GM18867 (cell line): Measurements from ENCODE around the gene PAX7.

Experiments used
- ATAC-seq: cut with Tn5 transposase; IDR thresholded peaks from one replicate; pipeline ENCODE4 v1.9.1; 2021; ENCODE audit warnings: mild to moderate bottlenecking, moderate library complexity; ENCODE audit not compliant: unreplicated experiment

The PAX7 gene

DNA sequence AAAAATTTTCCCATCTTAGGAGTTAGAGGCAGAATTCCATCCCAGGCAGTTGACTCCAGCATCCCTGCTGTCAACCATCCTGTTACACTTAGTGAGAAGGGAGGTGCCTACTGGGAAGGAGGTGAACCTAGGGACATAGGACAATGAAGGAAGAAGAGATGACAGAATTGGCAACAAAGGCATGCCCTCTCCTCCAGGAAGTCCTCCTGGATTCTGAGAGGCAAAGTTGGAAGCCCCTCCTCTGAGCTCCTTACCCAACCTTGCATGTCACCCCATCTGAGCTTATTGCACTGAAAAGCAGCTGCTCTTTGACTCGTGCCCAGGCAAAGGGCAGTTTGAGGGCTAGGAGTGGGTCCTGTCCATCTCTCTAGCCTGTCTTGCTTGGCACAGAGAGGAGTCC, 66.9 kb downstream of the PAX7 start:
- no peak for ATAC-seq

DNA sequence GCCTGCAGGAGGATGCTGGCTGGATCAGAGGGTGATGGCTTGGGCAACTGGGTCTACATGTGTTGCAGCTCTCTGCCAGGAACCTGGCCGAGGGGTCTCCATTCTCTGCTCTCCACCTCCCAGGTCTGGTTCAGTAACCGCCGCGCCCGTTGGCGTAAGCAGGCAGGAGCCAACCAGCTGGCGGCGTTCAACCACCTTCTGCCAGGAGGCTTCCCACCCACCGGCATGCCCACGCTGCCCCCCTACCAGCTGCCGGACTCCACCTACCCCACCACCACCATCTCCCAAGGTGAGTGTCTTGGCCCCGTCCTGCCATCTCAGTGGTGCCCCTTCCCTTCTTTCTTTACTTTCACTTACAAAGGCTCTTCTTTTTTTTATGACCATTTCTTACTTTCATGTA, 69.9 kb downstream of the PAX7 start:
- no peak for ATAC-seq

DNA sequence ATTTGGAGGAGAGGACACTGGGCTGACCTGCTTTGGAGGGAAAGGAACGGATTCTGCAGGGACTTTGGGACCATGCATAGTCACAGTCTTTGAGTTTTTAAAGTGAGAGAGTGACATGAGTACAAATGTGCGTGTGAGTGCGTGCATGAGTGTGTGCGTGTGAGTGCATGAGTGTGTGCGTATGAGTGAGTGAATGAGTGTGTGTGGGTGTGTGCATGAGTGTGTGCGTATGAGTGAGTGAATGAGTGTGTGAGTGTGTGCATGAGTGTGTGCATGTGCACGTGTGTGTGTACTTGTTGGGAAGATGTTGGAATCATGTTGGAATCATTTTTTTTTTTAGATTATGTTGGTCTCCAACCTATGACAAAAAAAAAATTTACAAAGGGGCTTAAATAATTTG, 70.5 kb downstream of the PAX7 start:
- ATAC-seq, result no peak

DNA sequence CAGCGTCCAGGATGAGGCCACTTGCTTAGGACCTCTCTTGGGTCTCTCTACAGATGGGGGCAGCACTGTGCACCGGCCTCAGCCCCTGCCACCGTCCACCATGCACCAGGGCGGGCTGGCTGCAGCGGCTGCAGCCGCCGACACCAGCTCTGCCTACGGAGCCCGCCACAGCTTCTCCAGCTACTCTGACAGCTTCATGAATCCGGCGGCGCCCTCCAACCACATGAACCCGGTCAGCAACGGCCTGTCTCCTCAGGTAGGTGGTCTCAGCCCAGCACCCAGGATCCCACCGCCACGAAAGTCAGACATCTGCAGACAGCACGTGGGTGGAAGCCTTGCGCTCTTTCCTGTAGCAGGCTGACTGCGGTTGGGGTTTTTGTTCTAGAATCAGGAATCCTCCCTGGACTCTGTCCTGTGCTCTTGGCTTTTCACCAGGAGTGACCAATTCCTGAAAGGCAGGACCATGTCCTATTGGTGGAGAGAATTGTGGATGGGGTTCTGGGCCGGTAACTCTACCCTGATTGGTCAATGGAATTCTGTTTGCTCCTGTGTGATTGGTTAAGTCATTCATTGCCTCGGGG, 72.5 kb downstream of the PAX7 start:
- ATAC-seq, result no peak

DNA sequence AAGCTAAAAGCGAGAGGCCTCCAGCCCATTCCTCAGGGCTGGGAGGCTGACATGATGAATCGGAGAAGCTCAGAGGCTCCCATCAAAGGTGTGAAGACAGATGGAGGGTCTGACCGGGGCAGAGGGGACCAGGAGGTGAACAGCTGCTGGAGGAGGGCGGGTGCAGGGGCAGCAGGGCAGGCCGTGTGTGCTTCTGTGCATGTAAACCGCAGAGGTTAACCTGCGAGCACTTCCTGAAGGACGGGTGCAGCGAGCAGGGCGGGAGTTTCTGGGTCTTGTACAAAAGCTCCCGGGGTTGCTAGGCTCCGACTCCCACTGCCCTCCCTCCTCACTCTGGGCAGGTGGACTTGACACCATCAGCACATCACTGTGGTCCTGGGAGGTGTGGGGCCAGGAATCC, 75.2 kb downstream of the PAX7 start:
- ATAC-seq, result no peak

DNA sequence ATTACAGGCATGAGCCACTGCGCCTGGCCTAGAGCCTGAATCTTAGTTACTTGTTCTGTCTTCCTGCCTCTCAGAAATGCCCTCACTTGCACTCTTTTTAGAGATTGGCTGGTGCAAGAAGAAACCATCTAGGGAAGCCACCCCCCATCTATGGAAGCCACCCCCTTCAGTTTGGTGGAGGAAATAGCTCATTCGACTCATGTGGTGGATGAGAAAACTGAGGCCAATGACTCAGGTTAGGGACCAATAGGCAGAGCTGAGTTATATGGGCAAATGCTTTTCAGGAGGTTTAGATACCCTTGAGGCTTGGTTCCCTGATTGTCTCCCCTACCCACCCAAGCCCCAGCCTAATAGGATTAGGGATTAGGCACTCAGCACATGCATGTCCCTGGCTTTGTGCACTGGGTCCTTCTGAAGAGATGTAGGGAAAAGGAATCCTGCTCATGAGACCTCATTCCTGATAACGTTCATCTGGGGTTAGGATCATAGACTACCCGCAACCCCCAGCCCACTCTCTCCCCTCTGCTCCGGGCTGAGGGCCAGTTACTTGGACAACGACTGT, 77.1 kb downstream of the PAX7 start:
- no peak for ATAC-seq

DNA sequence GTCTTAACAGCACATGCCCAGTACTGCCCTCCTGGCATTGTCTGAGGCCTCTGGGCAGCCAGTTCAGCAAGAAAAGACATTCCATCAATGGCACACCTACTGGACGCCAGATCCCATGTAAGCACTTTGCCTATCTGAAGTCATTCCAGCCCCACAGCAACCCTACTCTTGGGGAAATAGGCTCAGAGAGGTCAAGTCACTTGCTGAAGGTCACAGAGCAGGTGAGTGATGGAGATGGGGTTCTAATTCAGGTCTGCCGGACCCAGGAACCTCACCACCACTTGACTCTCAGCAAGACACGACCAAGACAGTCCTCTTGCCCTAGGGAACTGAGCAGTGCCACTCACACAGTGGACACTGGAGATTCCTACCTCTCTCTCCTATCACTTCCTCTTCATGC, 79.4 kb downstream of the PAX7 start:
- ATAC-seq, result no peak

DNA sequence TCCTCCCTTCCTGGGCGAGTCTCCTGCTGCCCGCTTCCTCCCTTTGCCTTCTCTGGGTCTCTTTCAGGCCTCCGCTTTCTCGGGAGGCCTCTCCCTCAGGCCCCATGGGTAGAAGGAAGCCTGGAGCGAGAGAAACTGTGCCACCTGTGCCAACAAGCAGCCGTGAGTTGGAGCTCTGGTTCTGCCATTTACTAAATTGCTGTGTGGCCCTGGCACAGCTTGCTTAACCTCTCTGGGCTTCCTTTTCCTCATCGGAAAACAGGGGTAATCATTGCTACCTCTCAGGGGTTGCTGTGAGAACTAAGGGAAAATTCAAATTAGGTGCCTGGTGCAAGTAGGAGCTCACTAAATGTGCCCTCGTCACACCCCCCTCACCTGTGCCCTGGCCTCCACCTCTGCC, 80.4 kb downstream of the PAX7 start:
- no peak for ATAC-seq

DNA sequence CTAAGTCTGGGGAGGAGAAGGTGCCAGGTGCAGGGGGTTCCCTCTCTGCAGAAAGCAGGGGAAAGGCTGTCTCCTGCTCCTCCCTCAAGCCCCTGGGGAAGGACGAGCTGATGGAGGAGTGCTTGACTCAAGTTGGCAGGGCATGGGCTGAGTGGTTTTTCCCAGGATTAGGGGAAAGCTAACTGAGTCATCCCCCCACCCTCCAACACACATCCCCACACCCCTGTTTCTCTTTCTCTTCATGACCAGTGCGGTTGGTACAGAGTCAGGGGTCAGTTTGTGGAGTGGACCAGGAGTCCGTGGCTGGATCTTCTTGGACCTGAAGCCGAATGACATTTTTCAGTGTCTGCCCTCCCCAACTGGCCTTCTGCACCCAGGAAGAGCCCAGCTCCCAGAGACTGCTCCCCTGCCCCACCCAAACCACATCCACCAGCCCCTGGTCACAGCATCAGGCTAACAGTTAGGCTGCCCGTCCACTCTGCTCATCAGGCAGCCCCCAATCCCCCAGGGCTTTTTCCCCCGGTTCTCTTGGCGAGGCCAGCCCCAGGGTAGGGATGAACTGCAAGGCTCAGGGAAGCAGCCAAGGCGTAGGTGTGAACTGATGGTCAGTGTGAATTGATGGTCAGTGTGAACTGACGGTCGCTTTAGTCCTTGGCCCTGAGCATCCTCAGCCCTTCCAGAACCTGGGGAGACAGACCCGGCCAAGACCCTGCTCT, 81.0 kb downstream of the PAX7 start:
- no peak for ATAC-seq

DNA sequence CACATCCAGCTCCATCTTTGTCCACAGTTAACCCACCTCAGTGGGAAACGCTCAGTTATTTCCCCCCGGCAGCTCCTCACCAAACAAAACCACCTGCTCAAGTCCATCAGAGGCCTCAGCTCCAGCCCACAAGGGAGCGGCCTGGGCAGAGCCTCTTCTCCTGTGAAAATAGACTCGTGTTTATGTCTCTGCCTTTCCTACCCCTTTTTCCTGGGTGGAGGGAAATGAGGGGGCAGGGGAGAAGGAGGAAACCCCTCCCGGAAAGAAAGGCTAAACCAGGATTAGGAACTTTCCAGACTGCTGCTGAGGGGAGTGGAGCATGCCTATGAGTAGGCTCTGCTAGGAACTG, 81.6 kb downstream of the PAX7 start:
- no peak for ATAC-seq

DNA sequence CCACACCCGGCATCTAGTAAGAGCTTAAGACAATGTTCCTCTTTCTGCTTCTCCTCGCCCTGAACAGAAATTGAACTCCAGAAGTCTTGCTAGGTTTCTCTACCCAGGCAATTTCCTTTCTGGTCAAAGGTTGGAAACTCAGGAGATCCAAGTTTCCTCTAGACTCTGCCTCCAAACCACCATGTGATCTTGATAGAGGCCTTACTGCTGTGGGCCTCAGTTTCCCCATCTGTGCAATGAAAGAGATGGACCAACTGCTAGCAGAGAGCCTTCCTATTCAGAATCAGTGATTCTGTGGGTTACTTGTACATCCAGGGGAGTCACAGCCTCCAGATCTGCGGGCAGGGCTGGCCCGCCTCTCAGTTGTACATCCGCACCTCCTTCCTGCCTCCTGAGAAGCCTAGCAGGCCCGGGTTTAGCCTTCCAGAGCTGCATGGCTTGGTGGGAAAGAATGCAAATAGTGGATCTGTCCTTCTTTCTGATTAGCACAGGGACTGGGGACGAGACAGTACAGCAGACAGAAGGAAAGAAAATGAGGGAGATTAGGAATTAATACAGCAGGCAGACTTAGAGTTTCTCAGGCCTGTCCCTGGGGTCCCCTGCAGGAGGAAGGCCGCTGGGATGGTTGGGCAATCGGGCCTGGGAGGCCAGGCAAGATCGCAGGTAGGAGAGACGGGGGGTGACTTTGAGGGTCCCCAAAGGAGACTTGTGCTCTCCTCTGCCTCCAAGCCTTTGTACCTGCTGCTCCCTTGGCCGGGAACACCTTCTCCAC, 83.9 kb downstream of the PAX7 start:
- no peak for ATAC-seq

DNA sequence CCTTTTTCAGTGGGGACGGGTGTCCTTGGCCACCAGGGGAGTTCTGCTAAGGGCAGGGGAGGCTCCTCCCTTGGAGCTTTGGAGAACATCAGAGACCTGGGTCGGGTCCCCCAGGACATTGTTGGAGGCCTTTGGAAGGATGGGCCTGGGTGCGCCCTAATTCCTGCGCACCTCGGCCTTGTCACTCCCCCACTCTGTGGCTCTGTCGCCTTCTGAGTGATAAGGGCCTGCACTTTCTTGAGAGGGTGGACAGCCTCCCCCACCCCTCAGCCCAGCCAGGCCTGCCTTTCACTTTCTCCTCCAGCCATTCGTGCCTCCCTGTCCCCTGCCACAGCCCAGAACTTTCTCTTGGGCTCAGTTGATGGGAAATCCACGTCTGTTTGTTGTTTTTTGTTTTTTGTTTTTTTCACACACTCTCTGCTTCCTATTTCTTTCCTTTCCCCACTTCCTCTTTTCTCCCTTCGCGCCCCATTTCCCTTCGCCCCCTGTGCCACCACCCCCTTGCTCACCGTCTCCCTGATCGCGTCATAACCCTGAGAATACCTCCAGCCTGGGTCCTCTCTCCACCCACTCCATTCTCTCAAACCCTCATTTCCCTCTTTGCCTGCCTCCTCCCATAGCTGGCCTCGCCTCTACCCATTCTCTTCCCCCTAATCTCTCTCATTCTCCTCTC, 85.6 kb downstream of the PAX7 start:
- no peak for ATAC-seq

DNA sequence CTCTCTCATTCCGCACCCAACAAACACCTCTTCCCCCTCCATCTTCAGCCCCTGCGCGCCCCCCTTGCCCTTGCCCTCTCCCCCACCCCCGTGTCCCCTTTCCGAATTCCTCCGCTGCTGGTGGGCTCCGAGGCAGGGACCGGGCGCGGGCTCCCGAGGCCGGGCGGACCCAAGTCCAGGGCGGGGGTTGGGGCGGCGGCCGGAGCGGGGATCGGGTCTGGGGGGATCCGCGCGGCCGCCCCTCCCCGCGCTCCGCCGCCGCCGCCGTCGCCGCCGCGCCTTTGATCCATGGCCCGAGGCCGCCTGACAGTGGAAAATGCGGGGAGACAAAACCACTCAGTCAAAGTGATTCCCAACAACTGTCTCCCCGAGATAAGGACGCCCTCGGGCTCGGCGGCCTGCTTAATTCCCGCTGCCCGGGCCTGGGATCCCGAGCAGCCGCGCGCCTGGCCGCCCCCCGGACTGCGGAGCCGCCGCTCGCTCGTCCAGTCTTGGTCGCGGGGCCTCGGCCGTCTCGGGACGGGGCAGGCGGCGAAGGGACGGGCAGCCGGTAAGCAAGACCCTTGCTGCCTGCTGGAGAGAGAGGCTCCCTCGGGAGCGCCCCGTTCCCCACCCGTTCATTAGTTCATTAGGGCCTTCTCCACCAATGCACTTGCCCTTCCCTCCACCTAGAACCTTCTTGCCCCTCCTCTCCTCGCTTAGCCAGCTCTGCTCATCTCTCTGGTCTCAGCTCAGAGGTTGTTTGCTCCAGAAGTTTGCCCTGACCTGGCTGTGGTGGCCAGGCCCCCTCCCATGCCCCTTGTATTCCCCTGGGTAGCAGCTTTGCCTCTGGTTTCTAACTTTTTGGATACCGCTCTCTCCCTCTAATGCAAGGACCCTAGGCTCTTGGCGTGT, 86.4 kb downstream of the PAX7 start:
- no peak for ATAC-seq

DNA sequence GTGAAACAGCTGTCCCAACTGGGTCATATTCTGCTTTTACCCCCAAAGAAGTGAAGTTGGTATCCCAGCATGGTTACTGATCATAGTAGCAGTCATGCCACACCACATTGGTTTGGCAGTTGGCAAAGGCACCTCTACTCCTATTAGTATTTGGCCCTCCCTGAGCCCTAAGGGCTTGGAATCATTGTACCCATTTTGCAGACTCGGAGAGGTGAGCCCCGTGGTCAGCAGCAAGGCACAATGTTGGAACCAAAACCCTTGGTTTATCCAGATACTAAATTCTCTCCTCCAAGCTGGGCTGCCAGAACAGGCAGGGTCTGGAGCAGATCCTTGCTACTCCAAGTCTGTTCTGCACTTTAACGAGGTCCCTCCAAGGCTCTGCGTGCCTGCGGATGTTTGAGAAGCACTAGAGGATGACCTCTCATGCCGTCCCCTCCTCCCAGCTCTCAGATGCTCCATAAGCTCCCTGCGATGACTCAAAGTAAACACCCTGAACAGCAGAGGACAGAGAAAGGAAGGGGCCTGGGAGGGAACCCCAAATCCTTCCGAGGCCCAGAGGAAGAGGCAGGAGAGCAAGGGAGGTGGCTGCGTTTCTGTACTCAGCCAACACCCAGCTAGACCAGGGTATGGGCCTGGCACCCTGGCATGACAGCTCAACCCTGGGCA, 89.3 kb downstream of the PAX7 start:
- ATAC-seq, result no peak

DNA sequence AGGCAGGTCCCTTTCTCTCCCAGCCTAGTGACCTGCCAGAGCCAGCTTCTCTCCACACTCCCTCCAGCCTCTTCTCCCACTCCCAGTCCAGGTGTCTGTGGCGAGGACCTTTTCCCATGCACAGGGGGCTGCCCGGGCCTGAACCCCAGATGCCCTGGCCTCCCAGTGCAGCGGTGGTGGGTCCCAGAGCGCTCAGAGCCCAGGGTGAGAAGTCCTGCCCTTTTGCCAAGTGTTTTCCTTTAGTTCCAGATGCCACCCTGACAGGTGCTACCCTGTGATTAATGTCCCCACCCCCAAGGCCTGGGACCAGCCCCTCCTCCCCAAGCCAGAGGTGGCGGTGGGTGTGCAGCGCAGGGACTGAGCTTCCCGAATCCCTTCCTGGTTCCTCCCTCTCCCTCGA, 90.4 kb downstream of the PAX7 start:
- ATAC-seq, result no peak

DNA sequence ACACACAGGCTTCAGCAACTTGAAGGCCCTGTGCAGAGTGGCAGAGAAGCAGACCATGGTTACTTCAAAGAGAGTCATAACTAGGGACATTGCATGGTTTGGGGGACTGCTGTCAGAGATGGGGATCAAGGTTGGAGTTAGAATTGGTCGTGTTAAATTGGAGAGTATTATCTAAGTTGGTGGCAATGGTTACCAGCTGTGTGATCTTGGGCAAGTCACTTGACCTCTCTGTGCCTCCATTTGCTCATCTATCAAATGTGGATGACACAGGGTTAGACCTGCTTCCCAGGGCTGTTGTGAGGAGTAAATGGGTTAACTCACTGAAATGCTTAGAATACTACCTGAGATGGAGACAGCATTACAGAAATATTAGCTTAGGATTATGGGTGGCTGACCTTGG, 91.1 kb downstream of the PAX7 start:
- no peak for ATAC-seq

DNA sequence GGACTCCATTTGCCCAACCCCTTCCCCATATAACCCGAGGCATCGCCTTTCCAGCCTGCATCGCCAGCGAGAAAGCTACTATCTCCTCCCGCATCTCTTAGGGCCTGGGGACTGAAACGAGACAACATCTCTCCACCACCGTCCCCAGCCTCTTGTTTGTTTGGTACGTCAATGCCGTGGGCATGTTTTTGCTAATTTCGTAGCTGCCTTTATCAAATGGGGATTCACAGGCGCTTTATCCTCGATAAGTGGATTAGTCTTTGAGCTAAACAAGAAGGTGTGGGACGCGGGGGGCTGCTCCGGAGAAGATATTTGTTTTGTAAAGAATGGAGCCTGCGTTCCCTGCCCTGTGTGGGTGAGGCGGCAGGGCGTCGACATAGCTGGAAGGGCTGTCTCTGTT, 91.6 kb downstream of the PAX7 start:
- ATAC-seq, result no peak

DNA sequence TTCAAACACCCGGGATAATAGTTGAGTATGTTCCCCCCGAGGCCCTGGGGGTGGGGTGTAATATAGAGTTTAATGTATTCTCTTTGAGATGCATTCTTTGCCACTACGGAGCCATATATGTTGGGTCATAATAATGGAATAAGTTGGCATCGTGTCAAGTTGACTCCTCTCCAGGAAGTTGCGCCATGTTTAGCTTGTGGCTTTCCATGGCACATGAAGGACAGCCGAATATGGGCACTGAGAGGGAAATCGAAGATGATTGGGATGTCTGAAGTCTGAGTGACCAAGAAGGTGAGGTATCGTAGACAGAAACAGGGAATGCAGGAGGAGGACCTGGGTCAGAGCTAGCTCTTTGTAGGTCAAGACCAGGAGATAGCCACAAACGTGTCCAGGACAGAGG, 92.6 kb downstream of the PAX7 start:
- no peak for ATAC-seq

DNA sequence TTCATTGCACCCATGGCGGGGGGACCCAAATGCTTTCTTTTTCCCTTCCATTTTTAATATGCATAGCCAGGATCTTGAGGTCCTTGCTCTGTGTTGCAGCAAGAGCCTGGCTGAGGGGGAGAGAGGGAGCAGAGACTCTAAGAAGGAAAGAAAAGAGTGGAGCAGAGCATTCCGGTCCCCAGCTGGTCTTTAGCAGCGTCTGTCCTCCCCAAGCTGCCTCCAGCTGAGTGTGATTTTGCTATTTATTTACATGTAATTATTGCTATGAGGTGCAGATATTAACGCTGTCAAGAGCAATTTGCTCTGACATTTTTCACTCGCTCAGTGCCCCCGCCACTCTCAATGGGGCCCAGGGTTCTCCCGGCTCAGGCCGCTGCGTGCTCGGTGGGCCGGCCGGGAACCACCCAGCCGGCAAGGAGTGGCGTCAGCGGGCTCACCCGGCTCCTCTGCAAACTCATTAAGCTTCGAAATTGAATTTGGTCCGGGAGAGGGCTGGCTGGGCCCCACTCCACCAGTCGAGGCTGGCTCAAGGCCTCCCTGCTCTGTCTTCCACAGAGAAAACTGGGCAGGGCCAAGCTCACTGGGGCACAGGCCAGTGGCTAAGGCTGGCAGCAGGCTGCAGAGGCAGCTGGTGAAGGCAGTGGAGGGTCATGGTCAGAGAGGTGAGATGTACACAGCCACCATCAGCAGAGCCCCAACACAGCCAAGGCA, 93.2 kb downstream of the PAX7 start:
- ATAC-seq, result no peak
